ENCODE measurements around the gene CYP8B1.
"Not testable (repeated sequence)": the region's sequence is repeated elsewhere in the genome, so short reads cannot be mapped to it uniquely, and the experiment has no call there.

Gene CYP8B1

GRCh38 chr3:42884324-42884723 is 8.6 kb upstream of the CYP8B1 start:
- peak; percentile 12 for DNase-seq (ENCODE audit: low read depth, low spot score)

DNA sequence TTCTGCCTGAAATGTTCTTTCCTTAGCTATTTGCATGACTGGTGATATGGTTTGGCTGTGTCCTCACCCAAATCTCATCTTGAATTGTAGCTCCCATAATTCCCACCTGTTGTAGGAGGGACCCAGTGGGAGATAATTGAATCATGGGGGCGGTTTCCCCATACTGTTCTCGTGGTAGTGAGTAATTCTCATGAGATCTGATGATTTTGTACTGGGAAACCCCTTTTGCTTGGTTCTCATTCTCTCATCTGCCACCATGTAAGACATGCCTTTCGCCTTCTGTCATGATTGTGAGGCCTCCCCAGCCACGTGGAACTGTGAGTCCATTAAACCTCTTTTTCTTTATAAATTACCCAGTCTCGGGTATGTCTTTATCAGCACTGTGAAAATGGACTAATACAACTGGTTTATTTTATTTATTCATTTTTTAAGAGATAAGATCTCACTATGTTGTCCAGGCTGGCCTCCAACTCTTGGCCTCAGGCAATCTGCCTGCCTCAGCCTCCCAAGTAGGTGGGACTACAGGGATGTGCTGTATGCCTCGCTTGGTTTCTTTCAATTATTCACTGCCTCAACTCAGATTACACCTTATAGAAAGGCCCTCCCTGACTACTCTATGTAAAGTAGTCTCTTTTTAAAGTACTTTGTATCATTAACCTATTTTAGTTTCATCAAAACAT is 7.7 kb upstream of the CYP8B1 start:
- not testable (repeated sequence) for DNase-seq (ENCODE audit: low read depth, low spot score)

- peak; percentile 95 for DNase-seq (ENCODE audit: low read depth, low spot score)
Observed at GRCh38 chr3:42880601-42881451, 5.1 kb upstream of the CYP8B1 start.

- DNase-seq (ENCODE audit: low read depth, low spot score), result no peak
Observed at GRCh38 chr3:42880183-42880582, 4.5 kb upstream of the CYP8B1 start.

- DNase-seq (ENCODE audit: low read depth, low spot score), result no peak
Observed at GRCh38 chr3:42877881-42878280, 2.2 kb upstream of the CYP8B1 start.

DNA sequence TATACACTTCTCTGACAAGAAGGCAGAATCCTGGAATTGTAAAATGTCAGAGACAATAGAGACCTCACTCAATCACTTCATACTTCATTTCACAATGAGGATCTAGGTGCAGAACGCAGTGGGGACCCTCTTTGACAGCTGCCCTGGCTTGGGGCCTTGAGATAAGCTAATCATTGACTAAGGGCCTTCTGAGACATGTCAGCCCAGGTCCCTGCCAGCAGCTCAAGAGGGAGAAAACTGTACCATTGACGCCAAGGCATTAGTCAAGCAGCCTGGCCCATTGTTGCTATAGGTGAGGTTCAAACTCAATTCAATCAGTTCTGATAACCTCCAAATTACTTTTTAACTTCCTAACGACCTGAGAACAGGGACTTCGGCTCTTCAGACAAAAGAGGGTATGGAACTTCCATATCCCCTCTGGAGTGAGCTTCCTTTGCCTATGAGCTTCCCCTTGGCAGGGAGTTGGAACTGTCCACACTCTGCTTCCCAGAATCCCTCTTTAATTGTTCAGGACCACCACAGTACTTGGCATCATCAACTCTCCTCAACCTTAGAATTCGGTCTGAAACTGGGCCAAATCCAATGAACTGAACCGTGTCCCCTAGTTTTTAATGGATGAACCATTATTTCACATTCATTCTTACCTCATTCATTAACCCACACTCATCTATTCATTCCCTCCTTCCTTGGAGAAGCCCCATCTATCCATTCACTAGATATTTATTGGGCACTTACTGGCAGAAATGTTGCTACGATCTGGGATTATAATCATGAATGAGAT is 1.5 kb upstream of the CYP8B1 start:
- DNase-seq (ENCODE audit: low read depth, low spot score), result no peak

DNA sequence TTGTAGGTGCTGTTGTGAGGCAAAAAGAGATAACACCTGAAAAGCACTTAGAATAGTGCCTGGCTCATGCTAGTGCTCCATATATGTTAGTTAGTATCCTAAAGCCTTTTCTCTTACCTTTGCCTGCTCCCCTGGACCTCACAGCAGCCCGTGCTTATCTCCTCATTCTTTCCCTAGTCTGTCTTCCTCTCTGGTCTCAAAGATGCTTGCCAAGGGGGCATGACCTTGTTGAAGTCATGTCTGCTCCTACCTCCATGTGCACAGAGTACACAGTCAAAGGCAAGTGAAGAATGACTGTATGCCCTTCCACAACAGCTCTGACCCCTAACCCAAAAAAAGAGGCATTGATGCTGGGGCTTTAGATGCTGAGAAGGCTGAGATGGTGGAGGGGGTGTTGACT is 722 bp upstream of the CYP8B1 start:
- DNase-seq (ENCODE audit: low read depth, low spot score), result no peak

DNA sequence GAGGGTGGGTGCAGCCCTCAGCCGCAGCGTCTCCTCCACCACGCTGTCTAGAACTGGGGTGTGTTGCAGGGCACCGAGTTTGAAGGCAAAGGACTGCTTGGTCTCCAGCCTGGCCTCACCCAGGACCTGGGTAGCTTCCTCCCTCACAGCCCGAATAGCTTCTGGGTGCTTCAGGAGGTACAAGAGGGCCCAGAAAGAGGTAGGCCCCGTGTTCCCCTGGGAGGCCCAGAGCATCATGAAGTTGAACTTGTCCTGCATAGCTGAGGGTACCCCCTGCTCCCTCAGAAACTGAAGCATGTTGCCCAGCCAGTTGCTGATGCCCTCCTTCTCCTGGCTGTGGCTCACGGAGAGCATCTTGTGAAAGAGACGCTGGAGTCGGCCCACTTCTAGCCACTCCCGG is 930 bp downstream of the CYP8B1 start:
- DNase-seq (ENCODE audit: low read depth, low spot score), result no peak

- DNase-seq (ENCODE audit: low read depth, low spot score), result no peak
Observed at GRCh38 chr3:42873221-42873982, 2.3 kb downstream of the CYP8B1 start.

- no peak for DNase-seq (ENCODE audit: low read depth, low spot score)
Observed at GRCh38 chr3:42872718-42873117, 3.0 kb downstream of the CYP8B1 start.

DNA sequence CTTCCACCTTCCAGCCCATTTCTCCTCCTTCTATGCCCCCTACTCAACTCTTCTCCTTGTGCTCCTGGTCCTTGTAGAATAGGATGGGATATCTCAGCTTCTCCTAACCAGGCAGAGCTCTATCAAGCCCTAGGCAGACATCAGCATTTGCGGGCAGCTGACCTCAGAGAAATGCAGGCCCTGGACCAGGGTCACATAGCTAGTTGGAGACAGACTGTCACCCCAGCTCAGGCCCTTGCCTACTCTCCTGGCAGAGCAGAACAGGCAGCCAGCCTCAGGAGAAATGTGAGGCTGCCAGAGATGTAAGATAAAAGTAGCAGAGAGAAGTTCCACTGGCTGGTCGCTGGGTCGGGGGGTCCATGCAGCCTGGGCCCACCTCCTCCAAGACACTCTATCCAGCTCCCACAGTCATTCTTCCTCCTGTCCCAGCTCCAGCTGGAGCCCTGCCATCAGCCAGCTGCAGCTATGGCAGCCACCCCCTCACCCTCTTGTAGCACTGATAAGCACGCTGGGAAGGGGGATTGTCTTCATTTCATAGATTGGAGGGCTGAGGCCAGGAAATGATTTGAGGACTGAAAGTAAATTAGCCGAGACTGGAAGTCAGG is 4.0 kb downstream of the CYP8B1 start:
- no peak for DNase-seq (ENCODE audit: low read depth, low spot score)

- no peak for DNase-seq (ENCODE audit: low read depth, low spot score)
Observed at GRCh38 chr3:42868841-42869240, 6.8 kb downstream of the CYP8B1 start.

DNA sequence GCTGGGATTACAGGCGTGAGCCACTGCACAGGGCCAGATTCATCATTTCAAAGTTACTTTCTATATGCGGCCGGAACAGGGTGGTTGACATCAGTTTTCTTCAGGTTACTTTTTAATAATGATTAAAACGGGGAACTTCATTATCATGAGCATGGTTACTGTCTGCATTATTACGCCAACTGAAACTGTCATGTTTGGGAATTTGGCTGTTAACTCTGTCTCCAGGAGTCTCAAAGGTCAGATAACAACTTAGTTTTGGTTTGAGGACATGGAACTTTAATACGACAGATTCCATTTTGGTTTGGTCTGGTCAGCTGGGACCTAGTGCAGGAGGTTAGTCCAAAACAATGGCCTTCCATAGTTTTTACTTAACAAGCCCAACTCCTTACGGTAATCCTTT is 8.5 kb downstream of the CYP8B1 start:
- no peak for DNase-seq (ENCODE audit: low read depth, low spot score)

DNA sequence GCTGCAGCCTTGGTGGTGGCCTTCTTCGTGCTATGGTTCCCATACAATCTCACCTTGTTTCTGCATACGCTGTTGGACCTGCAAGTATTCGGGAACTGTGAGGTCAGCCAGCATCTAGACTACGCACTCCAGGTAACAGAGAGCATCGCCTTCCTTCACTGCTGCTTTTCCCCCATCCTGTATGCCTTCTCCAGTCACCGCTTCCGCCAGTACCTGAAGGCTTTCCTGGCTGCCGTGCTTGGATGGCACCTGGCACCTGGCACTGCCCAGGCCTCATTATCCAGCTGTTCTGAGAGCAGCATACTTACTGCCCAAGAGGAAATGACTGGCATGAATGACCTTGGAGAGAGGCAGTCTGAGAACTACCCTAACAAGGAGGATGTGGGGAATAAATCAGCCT is 10.4 kb downstream of the CYP8B1 start:
- no peak for DNase-seq (ENCODE audit: low read depth, low spot score)

GRCh38 chr3:42864321-42864950 is 11.2 kb downstream of the CYP8B1 start:
- no peak for DNase-seq (ENCODE audit: low read depth, low spot score)

DNA sequence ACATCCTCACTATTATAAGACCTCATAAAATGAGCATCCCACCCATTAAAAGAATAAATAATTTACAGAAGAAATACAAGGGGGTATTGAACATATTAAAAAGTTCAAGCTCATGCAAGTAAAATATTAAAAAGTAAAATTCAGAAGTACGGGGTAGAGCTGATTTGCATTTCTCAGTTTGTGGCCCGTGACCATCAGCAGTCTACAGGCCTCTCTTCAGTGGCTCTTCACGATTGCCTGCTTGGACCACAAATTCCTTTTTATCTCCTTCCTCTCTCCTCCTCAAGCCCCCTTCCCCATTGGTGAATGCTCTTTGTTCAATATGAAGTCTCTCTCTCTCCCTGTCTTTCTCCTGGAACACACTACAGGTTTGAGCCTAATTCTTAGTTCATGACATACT is 19.1 kb downstream of the CYP8B1 start:
- no peak for DNase-seq (ENCODE audit: low read depth, low spot score)

- DNase-seq (ENCODE audit: low read depth, low spot score), result no peak
Observed at GRCh38 chr3:42855547-42856380, 19.9 kb downstream of the CYP8B1 start.

DNA sequence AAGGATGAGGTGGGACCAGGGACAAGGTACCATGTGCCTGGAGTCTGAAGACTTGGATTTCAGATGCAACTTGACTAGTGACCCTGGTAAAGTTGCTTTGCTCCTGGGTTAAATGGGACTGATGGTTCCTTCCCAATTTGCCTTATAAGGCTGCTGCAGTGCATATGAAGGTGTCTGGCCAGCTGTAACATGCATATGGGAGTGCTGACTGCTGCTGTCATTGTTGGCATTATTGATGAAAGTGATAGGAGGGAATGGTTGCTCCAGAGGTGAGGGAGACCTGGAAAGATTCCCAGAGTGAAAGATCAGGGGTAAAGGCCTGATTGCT is 20.5 kb downstream of the CYP8B1 start:
- DNase-seq (ENCODE audit: low read depth, low spot score), result no peak

GRCh38 chr3:42853739-42854302 is 21.9 kb downstream of the CYP8B1 start:
- DNase-seq (ENCODE audit: low read depth, low spot score), result no peak

GRCh38 chr3:42853056-42853455 is 22.6 kb downstream of the CYP8B1 start:
- no peak for DNase-seq (ENCODE audit: low read depth, low spot score)

All from ELF-1 (cell line).